SKM-1 (cell line): Measurements from ENCODE around the gene TADA3.

Source experiments
- DNase-seq: peaks from one replicate; lab custom pipeline; 2025; ENCODE audit not compliant: unreplicated experiment; lab: John Stamatoyannopoulos, UW

Gene TADA3

DNA sequence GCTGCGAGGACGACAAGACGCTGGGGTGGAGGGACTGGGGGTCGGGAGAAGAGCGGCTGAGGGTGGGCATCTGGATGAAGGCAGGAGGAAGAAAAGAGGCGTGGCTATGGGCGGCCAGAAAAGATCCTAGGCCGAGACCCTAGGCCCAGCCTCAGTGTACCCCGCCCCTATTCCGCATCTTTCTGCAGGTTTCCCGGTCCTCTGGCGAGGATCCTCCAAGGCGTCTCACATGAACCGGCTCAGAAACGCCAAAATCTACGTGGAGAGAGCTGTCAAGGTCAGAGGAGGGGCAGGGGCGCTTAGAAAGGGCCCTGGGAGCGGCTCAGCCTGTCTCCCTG is 18.1 kb upstream of the TADA3 start:
- DNase-seq, result no peak

DNA sequence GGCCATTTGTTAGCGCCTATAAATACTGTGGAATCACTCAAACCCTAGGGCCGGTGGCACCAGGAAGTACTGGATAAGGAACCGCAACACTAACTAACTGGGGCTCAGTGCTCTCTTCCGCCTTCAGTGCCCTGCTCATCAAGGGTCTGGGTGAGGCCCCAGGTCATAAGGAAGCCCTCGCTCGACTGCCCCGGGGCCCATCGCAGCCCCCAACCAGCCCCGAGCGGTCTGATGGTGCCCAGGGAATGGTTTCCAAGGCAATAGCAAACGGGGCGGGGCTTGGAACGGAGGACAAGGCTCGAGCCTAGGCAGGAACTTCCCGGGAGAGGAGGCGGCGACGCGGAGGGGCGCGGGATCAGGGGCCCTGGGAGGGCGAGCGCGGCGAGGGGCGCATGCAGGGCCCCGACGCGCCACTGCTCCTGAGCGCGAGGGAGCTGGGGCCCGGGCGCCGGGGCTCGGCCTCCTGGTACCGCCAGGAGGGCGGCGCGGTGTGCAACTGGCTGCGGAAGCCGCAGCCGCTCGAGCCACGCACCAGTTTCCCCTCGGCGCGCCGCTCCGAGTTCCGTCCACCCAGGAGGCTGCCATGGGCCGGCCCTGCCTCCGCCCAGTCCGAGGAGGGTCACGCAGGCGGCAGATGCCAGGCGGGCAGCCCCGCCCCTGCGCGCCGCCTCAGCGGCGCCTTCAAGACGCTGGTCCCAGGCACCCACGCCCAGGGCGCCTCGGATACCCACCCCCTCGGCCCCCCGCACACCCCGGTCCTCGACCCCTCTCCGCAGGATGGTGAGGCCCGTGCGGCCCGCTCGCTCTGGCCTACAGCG is 17.6 kb upstream of the TADA3 start, which contains the start of gene TTLL3:
TTLL3 (plus strand) TSS at position 648 of the 818 bp plus-strand sequence. CDS start 400 bp downstream, outside the sequence.
- peak; percentile 57 for DNase-seq

GRCh38 chr3:9809239-9809614 is 17.0 kb upstream of the TADA3 start:
- DNase-seq, result peak; percentile 24

DNA sequence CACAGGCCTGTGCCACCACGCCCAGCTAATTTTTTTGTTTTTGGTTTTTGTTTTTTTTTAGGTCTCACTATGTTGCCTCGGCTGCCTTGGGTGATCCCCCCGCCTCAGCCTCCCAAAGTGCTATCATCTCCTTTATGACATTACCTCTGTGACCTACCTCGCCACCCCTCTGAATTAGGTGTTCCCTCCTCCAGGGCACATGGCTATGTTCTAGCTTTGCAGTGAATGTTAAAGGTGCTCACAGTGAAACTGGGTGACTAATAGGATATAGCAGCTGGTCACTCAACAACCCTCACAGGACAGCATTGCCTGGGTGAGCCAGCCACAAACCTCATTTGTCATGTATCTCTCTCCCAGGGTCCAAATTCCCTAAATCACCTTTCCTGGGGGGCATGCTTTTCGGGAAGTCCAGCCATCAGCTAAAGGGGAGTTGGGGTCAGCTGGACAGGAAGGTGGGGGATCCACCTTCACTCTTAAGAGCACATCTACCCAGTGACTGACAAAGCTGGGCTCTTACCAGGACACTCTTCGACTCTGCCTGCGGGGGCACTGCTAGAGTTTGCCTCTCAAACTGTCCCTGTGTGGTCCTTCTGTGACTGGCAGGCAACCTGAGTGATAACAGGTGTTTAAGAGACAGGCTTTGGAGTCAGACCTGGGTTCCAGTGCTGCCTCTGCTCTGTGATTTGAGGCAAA is 16.2 kb upstream of the TADA3 start:
- no peak for DNase-seq

- no peak for DNase-seq
These were observed 15.7 kb upstream of the TADA3 start for GRCh38 chr3:9807981-9808344.

DNA sequence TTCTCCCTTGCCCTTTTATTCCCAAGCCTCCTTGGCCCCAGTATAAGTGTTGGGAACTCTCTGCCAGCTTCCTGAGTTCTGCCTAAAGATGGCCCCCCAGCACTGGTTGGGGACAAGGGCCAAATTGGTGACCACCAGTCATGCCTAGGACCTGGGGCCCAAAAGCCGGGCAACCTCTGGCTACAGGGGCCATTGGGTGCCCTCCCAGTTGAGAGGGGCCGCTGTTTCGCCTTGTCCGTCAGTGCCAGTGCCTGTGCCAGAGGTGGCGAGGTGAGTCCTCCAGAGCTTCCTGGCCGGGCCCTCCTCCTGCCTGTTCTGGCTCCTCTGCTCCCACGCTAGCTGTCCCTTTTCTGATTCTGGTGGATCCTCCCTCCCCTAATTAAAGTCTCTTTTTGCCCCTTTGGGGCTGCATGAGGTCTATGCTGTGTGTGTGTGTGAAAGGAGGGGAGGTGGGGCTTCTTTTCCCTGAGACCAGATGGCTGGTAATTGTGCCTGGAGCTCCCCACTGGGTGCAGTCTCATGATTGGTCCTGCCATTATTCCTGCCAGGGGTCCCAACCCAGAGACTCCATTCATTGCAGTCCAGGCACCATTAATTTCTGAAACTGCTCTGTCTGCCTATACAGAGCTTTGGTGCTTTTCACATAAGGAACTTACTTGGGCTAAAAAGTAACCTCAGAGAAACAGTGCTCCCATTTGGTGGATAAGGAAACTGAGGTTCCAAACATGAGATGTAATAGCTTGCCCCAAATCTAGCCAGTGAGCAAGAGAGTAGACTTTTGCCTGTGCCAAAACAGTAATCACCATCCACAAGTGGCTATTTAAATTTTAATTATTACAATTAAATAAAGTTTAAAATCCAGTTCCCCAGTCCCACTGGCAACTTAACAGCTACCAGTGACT is 14.7 kb upstream of the TADA3 start:
- DNase-seq, result no peak

- no peak for DNase-seq
These were observed 13.9 kb upstream of the TADA3 start for GRCh38 chr3:9806137-9806536.

DNA sequence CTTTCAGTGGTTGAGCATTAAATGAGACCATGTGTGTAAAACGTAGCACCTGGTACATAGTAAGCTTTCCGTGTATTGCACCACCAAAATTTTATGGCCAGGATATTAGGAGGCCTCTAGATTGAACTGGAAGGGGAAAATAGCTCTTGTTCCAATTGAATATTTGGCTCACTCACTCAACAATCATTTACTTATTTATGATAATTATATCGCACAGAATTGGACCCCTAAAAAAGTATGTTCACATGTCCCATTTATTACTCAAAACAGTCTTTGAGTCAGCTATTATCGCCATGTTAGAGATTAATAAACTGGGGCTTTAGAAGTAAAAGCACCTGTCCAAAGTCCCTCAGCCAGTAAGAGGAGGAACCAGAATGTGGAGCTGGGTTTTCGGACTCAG is 12.7 kb upstream of the TADA3 start:
- DNase-seq, result no peak

DNA sequence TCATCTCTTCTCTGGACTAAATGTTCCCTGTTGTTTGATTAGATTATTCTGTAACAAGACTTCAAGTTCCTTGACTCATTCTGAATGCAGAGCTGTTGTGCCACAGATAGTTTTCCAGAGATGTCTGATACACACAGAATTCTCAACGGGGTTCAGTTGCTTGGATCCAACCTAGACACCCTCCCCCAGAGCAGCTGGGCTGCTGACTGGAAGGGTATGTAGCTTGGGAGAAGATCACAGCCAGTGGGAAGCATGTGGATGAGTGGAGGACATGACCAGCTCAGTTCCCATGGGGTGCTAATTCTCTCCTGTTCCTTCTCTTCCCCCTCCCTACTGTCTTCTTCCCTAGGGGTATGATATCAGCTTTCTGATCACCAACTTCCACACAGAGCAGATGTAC is 11.2 kb upstream of the TADA3 start:
- DNase-seq, result no peak

DNA sequence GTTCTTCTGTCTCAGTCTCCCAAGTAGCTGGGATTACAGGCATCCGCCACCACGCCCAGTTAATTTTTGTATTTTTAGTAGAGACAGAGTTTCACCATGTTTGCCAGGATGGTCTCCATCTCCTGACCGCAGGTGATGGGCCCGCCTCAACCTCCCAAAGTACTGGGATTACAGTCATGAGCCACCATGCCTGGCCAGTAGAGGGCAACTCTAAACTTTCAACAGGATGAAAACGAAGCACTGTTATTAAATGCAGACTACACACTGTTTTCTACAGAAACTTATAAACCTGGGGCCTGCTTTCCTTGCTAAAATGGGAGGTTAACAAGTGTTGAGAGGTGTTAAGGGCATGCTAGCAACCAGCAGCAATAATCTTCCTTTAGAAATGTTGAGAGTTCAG is 8.3 kb upstream of the TADA3 start:
- DNase-seq, result no peak

GRCh38 chr3:9797196-9797945 is 5.1 kb upstream of the TADA3 start:
- no peak for DNase-seq

GRCh38 chr3:9795207-9795606 is 2.9 kb upstream of the TADA3 start:
- DNase-seq, result no peak

- no peak for DNase-seq
These were observed 2.1 kb upstream of the TADA3 start for GRCh38 chr3:9794400-9794799.

DNA sequence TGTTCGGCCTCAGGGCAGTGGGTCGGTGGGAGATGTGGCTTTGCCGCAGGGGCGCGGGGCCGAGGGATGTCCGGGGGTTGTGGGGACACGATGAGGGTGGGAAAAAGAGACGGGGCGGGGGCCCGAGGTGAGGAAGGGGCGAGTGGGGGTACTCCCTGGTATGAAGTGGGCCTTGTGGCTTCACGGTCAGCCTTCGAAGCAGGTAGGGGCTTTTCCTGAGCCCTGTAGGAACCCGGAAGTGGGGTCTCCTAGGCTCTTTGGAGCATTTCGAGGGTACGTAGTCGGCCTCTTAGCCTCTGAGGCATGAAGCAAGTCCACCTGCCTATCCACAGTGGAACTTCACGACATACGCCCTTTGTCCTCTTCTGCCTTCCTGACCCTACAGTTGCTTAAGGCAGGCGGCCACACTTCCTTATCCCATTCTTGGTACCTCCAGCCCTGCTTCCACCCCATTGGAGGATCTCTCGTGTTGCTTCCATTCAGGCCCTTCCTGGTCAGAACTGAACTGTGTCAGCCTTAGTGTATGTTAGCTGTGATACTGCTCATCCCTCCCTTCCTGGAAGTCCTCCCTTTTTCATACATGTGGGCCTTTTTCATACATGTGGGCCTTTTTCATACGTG is 998 bp upstream of the TADA3 start:
- DNase-seq, result peak; percentile 38

DNA sequence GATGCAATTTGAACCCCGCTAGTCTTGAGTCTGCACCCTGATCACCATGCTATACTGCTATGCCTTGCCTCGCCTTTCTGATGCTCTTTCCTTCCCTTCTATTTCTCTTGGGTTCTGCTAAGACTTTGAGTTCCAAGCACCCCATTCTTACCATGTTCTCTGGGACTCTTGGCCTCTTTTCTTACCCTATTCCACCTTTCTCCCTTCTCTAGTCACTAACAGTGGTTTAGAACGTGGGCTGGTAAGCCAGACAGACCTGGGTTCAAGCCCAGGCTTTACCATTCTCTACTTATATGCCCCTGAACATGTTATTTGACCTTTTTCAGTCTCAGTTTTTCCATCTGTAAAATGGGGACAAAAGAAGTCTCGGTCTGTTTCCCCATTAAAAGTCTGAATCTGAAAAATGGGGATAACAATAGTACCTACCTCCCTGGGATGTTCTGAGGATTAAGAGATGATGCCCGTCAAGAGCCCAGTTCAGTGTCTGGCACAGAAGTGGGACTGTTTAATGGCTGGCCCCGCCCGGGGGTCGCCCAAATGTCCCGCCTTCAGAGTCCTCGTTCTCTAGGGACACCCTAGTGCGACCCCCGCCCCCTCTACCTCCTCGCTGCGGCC is 376 bp downstream of the TADA3 start:
- peak; percentile 75 for DNase-seq

DNA sequence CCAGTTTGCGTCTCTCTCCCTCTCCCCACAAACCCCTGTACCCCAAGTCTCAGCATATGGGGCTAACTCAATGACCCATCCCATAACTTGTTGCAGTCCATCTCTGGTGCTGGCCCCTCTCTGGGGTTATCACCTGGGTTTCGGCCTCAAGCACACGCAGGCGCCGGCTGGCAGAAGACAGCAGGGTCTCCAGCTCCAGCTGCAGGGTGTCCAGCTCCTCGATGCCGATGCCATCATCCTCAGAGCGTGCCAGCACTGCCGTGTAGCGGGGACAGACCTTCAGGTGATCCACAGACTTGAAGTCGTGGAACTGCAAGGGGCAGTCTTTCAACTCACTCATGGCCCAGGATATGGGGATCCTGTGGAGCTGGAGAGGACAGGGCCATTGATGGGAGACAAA is 1.1 kb downstream of the TADA3 start:
- DNase-seq, result no peak

GRCh38 chr3:9787714-9788113 is 4.6 kb downstream of the TADA3 start:
- no peak for DNase-seq

DNA sequence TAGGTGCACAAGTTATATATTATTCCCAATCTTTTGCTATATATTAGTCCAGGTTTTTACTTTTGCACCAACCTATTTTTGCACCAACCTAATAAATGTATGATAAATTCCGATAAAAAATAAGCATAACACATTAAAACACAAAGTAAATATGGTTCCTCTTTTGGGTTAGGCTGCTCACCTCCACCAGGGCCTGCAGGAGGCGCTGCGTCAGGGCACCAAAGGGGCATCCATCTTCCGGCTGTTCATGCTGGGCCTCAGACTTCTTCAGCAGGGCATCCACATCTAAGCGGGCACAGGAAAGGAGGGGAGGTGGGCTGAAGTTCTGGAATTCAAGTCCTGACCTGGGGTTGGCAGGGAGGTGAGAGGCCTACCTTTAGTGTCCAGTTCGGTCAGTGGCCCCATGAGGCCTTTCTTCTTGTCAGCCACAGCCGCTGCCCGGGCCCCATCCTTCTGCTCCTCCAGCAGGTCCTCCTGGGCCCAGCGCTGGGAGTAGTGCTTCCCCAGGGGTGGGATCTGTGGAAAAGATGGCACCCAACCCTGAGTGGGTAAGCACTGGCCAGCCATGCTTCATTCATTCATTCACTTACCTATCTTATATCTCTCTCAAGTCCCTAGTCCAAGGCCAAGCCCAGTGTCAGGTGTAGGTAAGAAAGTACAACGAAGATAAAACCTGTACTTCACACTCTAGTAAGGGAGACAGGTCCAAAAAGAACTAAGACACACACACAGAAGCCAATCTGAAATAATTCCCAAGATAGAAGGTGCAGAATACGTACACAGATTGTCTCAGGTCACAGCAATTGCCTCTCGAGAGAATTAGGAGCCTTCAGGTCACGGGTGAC is 5.2 kb downstream of the TADA3 start:
- DNase-seq, result no peak

DNA sequence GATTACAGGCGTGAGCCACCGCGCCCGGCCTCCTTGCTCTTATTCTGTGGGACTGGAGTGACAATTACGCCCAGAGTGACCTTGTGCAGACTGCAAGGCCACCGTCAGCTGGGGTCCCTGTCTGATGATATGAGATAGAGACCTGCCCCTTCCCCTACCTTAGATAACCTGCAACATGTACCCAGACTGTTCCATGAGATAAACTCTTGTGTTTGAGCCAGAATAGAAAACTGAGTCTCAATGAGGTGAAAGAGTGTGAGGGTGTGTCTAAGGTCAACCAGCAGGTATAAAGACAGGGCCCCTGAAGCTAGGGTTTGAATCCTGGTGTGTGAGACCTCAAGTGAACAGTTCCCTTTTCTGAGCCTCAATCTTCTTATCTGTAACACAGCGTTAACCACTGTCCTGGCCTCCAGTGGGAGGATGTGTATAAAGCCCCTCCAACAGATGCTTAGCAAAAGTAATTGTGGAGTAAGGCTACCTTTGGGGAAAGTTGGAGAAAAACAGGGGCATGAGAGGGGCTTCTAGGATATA is 6.0 kb downstream of the TADA3 start:
- DNase-seq, result no peak
